SK-N-SH (cell line): ENCODE results near the gene HMG20A. TPM values are rescaled to one million over a fixed set of nuclear protein-coding genes. Genes with fewer than 3 reads are reported as not detected.

ENCODE experiments used
- CTCF ChIA-PET: fragments of 300-600, 350-600 bp; formaldehyde crosslinking; extraction: SDS; loops from one replicate; lab custom pipeline; 2021; lab: Yijun Ruan, JAX
- POLR2A ChIA-PET: fragments of 350-600 bp; sonication (Branson Sonifier 250); formaldehyde crosslinking; extraction: SDS; loops from one replicate; lab custom pipeline; 2020; ENCODE audit warnings: antibody characterized with exemption, inconsistent platforms; lab: Yijun Ruan, JAX
- DNase-seq: peaks from one replicate; pipeline ENCODE4 v3.0.0; 2012
- H2AFZ ChIP-seq: fragments of 200-600 bp; sonication (generic); 2 replicates; pipeline ENCODE4 v1.8.1; 2016; ENCODE audit warnings: antibody characterized with exemption, mild to moderate bottlenecking, low read depth
- H3F3A ChIP-seq: fragments of 200-600 bp; sonication (generic); replicated peaks from 2 replicates; pipeline ENCODE3; 2016; ENCODE audit warnings: antibody characterized with exemption, mild to moderate bottlenecking; ENCODE audit not compliant: insufficient read depth
- H3K27ac ChIP-seq, 2 experiments: fragments of 200-500 bp in 1 of 2; fragments of 200-600 bp in 1 of 2; sonication (Bioruptor generic) in 1 of 2; sonication (generic), shearing (Covaris generic) in 1 of 2; 2 replicates each; pipeline versions ENCODE4 v1.5.1 to v1.6.1; 2014 to 2016; ENCODE audit warnings: low read depth in 2 of 2, inconsistent platforms in 1 of 2, low read length in 1 of 2, mild to moderate bottlenecking in 1 of 2, mixed read lengths in 1 of 2
- H3K27me3 ChIP-seq: fragments of 200-600 bp; sonication (generic), shearing (Covaris generic); 2 replicates; pipeline ENCODE4 v1.6.1; 2016; ENCODE audit warnings: mixed run types; ENCODE audit not compliant: insufficient read depth
- H3K36me3 ChIP-seq, 2 experiments: fragments of 200-500 bp in 1 of 2; fragments of 200-600 bp in 1 of 2; sonication (Bioruptor generic) in 1 of 2; sonication (generic) in 1 of 2; replicated peaks in 1 of 2; 2 replicates each; pipeline versions ENCODE3 to v1.5.1; 2014 to 2016; ENCODE audit warnings: low read length in 1 of 2, mild to moderate bottlenecking in 1 of 2; ENCODE audit not compliant: insufficient read depth in 2 of 2, control insufficient read depth in 1 of 2
- H3K4me1 ChIP-seq, 2 experiments: fragments of 200-500 bp in 1 of 2; fragments of 200-600 bp in 1 of 2; sonication (Bioruptor generic) in 1 of 2; sonication (generic), shearing (Covaris generic) in 1 of 2; 2 replicates each; pipeline versions ENCODE4 v1.5.1 to v1.6.1; 2014 to 2016; ENCODE audit warnings: low read depth in 1 of 2, low read length in 1 of 2, mixed run types in 1 of 2; ENCODE audit not compliant: insufficient read depth in 2 of 2, control insufficient read depth in 1 of 2
- H3K4me2 ChIP-seq: fragments of 200-600 bp; sonication (generic), shearing (Covaris generic); 2 replicates; pipeline ENCODE4 v1.6.1; 2017; ENCODE audit warnings: mixed run types
- H3K4me3 ChIP-seq, 2 experiments: fragments of 200-500 bp in 1 of 2; fragments of 200-600 bp in 1 of 2; sonication (Bioruptor generic) in 1 of 2; sonication (generic), shearing (Covaris generic) in 1 of 2; 2 replicates each; pipeline versions ENCODE4 v1.5.1 to v1.8.1; 2014 to 2016; ENCODE audit warnings: low read depth in 2 of 2, inconsistent platforms in 1 of 2, low read length in 1 of 2, mild to moderate bottlenecking in 1 of 2, mixed read lengths in 1 of 2, moderate library complexity in 1 of 2
- H3K79me2 ChIP-seq: fragments of 200-600 bp; sonication (generic); 2 replicates; pipeline ENCODE4 v1.8.1; 2017; ENCODE audit warnings: mild to moderate bottlenecking; ENCODE audit not compliant: insufficient read depth
- H3K9ac ChIP-seq: fragments of 200-600 bp; sonication (generic); 2 replicates; pipeline ENCODE4 v1.6.1; 2017; ENCODE audit warnings: mixed run types
- H3K9me2 ChIP-seq: fragments of 200-600 bp; sonication (generic); 2 replicates; pipeline ENCODE4 v1.6.1; 2017; ENCODE audit warnings: mixed run types
- H3K9me3 ChIP-seq: fragments of 200-600 bp; sonication (generic); 2 replicates; pipeline ENCODE4 v1.6.1; 2017; ENCODE audit warnings: mixed run types, mild to moderate bottlenecking, moderate library complexity
- H4K20me1 ChIP-seq: fragments of 200-600 bp; sonication (generic); 2 replicates; pipeline ENCODE4 v1.6.1; 2017; ENCODE audit warnings: mild to moderate bottlenecking, mixed run types; ENCODE audit not compliant: insufficient read depth
- EP300 ChIP-seq, 2 experiments: IDR thresholded peaks; 2 replicates each; pipeline versions ENCODE4 v1.4.0 to v1.6.1; 2012; ENCODE audit warnings: borderline replicate concordance in 1 of 2, low read depth in 1 of 2, low read length in 1 of 2
- FOSL2 ChIP-seq: IDR thresholded peaks from 2 replicates; pipeline ENCODE4 v1.4.0; 2012; ENCODE audit warnings: low read depth, mild to moderate bottlenecking, moderate library complexity, borderline replicate concordance
- FOXJ3 ChIP-seq: sonication (generic); formaldehyde crosslinking; IDR thresholded peaks from 2 replicates; pipeline ENCODE4 v1.5.1; 2020; ENCODE audit warnings: mild to moderate bottlenecking, missing genetic modification reagents
- FOXM1 ChIP-seq: IDR thresholded peaks from 2 replicates; pipeline ENCODE4 v1.4.0; 2012; ENCODE audit warnings: low read depth, mild to moderate bottlenecking
- GABPA ChIP-seq: IDR thresholded peaks from 2 replicates; pipeline ENCODE4 v1.4.0; 2012; ENCODE audit warnings: low read depth, mild to moderate bottlenecking
- JUND ChIP-seq: IDR thresholded peaks from 2 replicates; pipeline ENCODE4 v1.4.0; 2012
- MEF2A ChIP-seq: IDR thresholded peaks from 2 replicates; pipeline ENCODE4 v1.4.0; 2012; ENCODE audit warnings: low read depth, borderline replicate concordance
- MXI1 ChIP-seq: IDR thresholded peaks from 2 replicates; pipeline ENCODE4 v1.6.1; 2012; ENCODE audit warnings: mild to moderate bottlenecking, low read depth, low read length, improper control_type of control experiment
- RCOR1 ChIP-seq: fragments of 150-350 bp; IDR thresholded peaks from 2 replicates; pipeline ENCODE4 v1.6.1; 2017; ENCODE audit warnings: antibody characterized with exemption, low read length
- REST ChIP-seq: IDR thresholded peaks from 2 replicates; pipeline ENCODE4 v1.6.1; 2012; ENCODE audit warnings: mild to moderate bottlenecking, low read depth, low read length, moderate library complexity
- RXRA ChIP-seq: IDR thresholded peaks from 2 replicates; pipeline ENCODE4 v1.4.0; 2012; ENCODE audit warnings: low read depth, mild to moderate bottlenecking, borderline replicate concordance
- SIN3A ChIP-seq: IDR thresholded peaks from 2 replicates; pipeline ENCODE4 v1.6.1; 2012; ENCODE audit warnings: low read depth, mild to moderate bottlenecking, low read length, moderate library complexity, borderline replicate concordance
- ZBTB33 ChIP-seq: IDR thresholded peaks from 2 replicates; pipeline ENCODE4 v1.4.0; 2012; ENCODE audit warnings: low read depth, borderline replicate concordance
- WGBS: methylation state at CpG from one replicate; pipeline ENCODE4 v1.1.6; 2017; ENCODE audit warnings: low lambda C conversion rate; 5-methylcytosine and 5-hydroxymethylcytosine counted together
- polyA plus RNA-seq, 3 experiments: library from polyadenylated mRNA; depleted of rRNA; stranded (reverse); fragments of >200 nt; gene quantifications; 2 replicates each; pipeline ENCODE4 v1.2.3, GENCODE V29; 2012

Gene HMG20A
- polyA plus RNA-seq, 1 of the 3 experiments (the other 2 are of a cell fraction) = 27.7 TPM

GRCh38 chr15:77528290-77528967, 107.7 kb downstream of the HMG20A start:
- Histone ChIP-seq H3K9ac (no peak overlapping the region), H3K27me3 (no peaks in the 10 kb centered on the region), H3F3A (no peaks in the 10 kb centered on the region), H2AFZ (no peak overlapping the region), H3K4me3 (no peak overlapping the region), H4K20me1 (no peaks in the 10 kb centered on the region), H3K9me3 (no peaks in the 10 kb centered on the region), H3K4me1 (peaks cover 0 to 36% of the 10 kb centered on the region in 2 experiments; a peak in 2 of 4 replicates), H3K79me2 (no peaks in the 10 kb centered on the region), H3K9me2 (no peaks in the 10 kb centered on the region), H3K27ac (peak overlapping the region in 1 of 2 experiments; percentile 76; a peak in 2 of 4 replicates), H3K36me3 (no peaks in the 10 kb centered on the region), H3K4me2 (no peak overlapping the region)
- POLR2A ChIA-PET = interaction anchor here (0.9 to 1.0 kb wide), 2 partner anchors 11 to 31 kb away, joined by 3 to 4 read pairs; no protein-coding TSS in a partner anchor
- TF ChIP-seq RXRA = no peak
- CTCF ChIA-PET = interaction anchor here (0.6 to 3.6 kb wide), 9 partner anchors 10 to 409 kb away, joined by 3 to 24 read pairs (median 4); partner anchors contain the start of gene LINGO1
- DNase-seq = peak; percentile 51
- WGBS = 94% methylated on average over 12 of the region's 12 CpGs

- ChIA-PET POLR2A (interaction anchor here (0.9 to 1.0 kb wide), 2 partner anchors 10 to 32 kb away, joined by 3 to 4 read pairs; no protein-coding TSS in a partner anchor), CTCF (interaction anchor here (0.6 to 3.6 kb wide), 8 partner anchors 10 to 410 kb away, joined by 3 to 24 read pairs (median 4); partner anchors contain the start of gene LINGO1)
- TF ChIP-seq JUND = no peak
- no peak for TF ChIP-seq SIN3A
- TF ChIP-seq RCOR1 = peak; percentile 57; the same call in 1 of the 2 replicates
- TF ChIP-seq GABPA = no peak
- no peak for TF ChIP-seq FOXJ3
- 0 out of 4 replicates have a peak, but pooled peaks of 1 of the 2 experiments have one; percentile 5 for TF ChIP-seq EP300 (IDR thresholded peaks at IDR 0.05; ENCODE audit: borderline replicate concordance in 1 of 2, low read depth in 1 of 2, low read length in 1 of 2)
- WGBS = 72% methylated on average over 6 of the region's 12 CpGs
- Histone ChIP-seq H3F3A (no peaks in the 10 kb centered on the region), H4K20me1 (no peaks in the 10 kb centered on the region), H3K9me2 (no peaks in the 10 kb centered on the region), H3K4me3 (no peak overlapping the region), H3K27me3 (no peaks in the 10 kb centered on the region), H3K9ac (no peak overlapping the region), H3K4me2 (no peak overlapping the region), H3K36me3 (no peaks in the 10 kb centered on the region), H3K27ac (peak overlapping the region in 1 of 2 experiments; percentile 76; a peak in 2 of 4 replicates), H2AFZ (no peak overlapping the region), H3K4me1 (peaks cover 0 to 41% of the 10 kb centered on the region in 2 experiments; a peak in 2 of 4 replicates), H3K9me3 (no peaks in the 10 kb centered on the region), H3K79me2 (no peaks in the 10 kb centered on the region)
- DNase-seq = peak; percentile 81
Measured at GRCh38 chr15:77528968-77529319, 108.3 kb downstream of the HMG20A start.

- H3K9me3 ChIP-seq = no peaks in the 10 kb centered on the region
- TF ChIP-seq RCOR1 (no peak), FOSL2 (no peak), ZBTB33 (no peak), MEF2A (no peak), FOXM1 (no peak), MXI1 (no peak), REST (no peak)
- peak overlapping the region in 1 of 2 experiments; percentile 76; a peak in 2 of 4 replicates for H3K27ac ChIP-seq
- H3F3A ChIP-seq = no peaks in the 10 kb centered on the region
- no peaks in the 10 kb centered on the region for H3K9me2 ChIP-seq
- POLR2A ChIA-PET = interaction anchor here (1.0 kb wide), 1 partner anchor 9 kb away, joined by 4 read pairs; no protein-coding TSS in a partner anchor
- DNase-seq = no peak
- H3K79me2 ChIP-seq = no peaks in the 10 kb centered on the region
- WGBS = 76% methylated on average over 3 of the region's 10 CpGs
- H3K4me3 ChIP-seq = no peak overlapping the region
- no peak overlapping the region for H3K9ac ChIP-seq
- H3K36me3 ChIP-seq = no peaks in the 10 kb centered on the region
- no peaks in the 10 kb centered on the region for H3K27me3 ChIP-seq
- H3K4me2 ChIP-seq = no peak overlapping the region
- no peaks in the 10 kb centered on the region for H4K20me1 ChIP-seq
- peaks cover 0 to 46% of the 10 kb centered on the region in 2 experiments; a peak in 2 of 4 replicates for H3K4me1 ChIP-seq
- H2AFZ ChIP-seq = no peak overlapping the region
- CTCF ChIA-PET = interaction anchor here (0.6 to 3.6 kb wide), 6 partner anchors 10 to 411 kb away, joined by 3 to 24 read pairs (median 6); no protein-coding TSS in a partner anchor
Measured at GRCh38 chr15:77529394-77530159, 108.9 kb downstream of the HMG20A start.
